Measurements from ENCODE around the gene CFAP54.

The CFAP54 gene

DNA sequence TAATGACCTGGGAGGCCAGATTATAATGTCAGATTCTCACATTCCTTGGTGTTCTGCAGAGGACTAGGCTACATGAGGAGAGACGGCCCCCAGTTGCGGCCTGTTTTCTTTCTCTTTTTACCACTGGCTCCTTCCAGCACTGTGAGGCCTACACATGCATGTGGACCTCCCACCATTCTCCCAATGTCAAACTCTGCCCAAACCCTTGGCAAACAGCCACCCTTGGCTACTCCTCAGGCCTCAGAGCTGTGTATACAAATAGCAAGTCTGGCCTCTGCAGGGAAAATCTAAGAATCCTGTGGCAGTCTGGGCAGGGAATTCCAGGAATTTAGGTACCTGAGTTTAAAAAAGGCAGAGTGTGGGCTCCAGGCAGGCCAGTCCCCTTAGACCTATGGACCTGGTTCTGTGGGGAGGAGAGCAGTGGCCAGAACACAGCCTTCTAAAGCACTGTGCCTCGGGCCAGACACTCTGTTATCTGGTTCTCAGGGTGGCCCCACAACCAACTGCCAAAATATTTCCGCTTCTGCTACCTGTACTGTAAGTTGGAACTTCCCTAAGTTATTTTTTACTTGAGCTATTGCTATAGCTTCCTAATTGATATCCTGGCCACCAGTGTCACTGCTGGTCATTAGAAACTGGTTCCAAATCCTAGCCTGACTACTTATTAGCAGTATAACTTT, 397.8 kb downstream of the CFAP54 start:
- DNase-seq (ENCODE audit: low read depth in 3 of 3) = no peak

DNA sequence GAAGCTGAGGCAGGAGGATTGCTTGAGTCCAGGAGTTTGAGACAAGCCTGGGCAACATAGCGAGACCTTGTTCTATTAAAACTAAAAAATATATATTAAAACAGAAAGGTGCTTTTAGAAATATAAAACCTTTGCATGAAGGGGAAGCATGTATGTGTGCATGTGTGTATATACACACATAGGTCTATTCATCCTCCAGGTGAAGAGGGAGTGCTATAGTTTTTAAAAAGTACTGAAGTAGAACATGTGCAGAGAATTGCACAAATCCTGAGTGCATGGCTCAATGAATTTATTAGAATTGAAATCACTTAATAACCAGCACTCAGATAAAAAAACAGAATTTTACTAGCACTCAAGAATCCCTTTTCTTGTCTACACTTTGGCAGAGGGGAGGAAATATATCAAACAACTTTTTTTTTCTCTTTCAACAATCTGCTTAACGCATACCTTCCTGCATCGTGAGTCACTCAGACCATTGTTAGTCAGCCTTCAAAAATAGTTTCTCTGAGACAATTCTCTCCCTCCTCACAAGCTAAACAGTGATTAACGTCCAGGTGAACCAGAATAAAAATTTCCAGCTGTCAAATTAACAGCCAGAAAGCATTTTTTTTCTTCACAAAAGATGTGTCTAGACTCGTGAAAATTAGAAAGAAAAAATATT, 400.0 kb downstream of the CFAP54 start:
- DNase-seq (ENCODE audit: low read depth in 3 of 3) = no peak

DNA sequence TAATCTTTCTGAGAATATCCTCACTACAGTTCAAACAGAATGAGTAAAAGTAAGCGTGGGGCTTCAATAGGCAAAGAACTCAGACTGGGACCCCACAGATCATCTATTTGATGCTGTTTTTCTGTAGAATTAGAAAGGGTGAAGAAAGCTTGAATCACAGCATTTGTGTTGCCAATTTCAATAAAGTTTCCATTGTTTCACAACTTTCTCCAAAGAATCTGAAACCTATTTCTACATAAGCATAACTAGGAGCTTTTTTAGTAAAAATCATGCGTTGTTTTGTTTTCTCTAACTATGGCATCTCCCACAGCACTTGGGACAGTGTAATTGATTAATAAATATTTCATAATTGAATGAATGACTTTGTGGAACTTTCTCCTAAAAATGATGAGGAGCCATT, 401.0 kb downstream of the CFAP54 start:
- no peak for DNase-seq (ENCODE audit: low read depth in 3 of 3)

DNA sequence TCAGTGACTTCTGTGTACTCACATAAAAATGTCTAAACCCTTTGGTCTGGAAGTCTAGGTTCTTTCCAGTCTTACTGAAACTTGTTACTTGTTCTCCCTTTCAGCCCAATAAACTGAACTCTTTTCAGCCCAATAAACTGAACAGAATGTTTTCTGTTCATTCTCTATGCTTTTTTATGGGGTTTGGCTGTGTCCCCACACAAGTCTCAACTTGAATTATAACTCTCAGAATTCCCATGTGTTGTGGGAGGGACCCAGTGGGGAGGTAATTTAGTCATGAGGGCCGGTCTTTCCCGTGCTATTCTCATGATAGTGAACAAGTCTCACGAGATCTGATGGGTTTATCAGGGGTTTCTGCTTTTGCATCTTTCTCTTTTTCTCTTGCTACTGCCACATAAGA, 402.7 kb downstream of the CFAP54 start:
- no peak for DNase-seq (ENCODE audit: low read depth in 3 of 3)

DNA sequence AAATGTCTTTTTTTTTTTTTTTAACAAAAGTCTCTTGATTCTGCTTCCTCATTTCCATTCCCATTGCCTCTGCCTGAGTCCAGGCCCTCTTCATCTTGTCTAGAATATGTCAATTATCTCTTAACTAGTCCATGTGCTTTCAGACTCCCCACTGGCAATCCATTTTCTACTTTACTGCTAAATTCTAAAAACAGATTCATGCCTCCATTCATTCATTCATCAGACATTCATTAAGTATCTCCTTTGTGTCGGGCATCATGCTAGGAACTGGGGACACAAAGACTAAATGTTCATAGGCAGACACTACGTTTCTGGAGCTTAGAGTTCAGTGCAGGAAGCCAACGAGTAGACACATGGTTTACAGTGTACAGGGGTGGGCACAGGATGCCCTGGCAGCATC, 408.0 kb downstream of the CFAP54 start:
- no peak for DNase-seq (ENCODE audit: low read depth in 3 of 3)

DNA sequence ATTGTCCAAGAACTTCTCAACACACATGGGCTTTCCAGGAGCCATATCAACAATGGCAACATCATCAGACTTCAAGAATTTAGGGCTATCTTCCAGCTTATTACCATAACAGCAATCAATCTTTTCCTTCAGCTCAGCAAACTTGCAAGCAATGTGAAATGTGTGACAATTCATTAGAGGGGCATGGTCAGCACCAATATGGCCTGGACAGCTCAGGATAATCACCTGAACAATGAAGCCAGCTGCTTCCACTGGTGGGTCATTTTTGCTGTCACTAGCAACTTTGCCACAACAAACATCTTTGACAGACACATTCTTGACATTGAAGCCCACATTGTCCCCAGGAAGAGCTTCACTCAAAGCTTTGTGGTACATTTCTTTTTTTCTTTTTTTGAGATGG, 411.8 kb downstream of the CFAP54 start:
- no peak for DNase-seq (ENCODE audit: low read depth in 3 of 3)

DNA sequence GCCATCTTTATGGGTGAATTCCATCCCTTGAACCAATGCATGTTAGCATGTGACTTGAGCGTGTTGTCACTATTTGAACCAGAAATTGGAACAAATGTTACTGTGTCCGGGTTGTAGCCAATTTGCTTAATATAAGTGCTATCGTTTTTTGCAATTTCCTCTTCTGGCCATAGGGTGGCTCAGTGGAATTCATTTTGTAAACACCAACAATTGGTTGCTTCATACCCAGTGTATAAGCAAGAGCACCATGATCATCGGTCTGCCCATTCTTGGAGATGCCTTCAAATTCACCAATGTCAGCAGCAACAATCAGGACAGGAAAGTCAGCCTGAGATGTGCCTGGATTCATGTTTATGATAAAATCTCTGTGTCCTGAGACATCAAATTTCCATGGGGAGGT, 412.7 kb downstream of the CFAP54 start:
- DNase-seq (ENCODE audit: low read depth in 3 of 3) = no peak

DNA sequence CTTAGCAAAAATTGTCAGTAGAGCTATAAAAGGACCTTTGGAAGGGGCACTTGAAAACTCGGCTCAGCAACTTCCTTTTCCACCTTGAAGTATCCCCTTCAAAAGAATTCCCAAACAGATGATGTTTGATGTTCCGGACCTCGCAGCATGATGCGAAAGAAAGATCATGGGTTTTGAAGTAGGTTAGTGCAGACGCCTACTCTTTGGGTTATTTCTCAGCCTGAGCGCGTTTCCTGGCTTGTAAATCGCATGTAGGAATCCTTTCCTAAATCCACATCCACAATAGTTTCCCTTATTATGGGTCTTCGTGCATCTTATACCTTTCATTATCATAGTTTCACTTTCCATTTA, 417.1 kb downstream of the CFAP54 start:
- DNase-seq (ENCODE audit: low read depth in 3 of 3) = no peak

DNA sequence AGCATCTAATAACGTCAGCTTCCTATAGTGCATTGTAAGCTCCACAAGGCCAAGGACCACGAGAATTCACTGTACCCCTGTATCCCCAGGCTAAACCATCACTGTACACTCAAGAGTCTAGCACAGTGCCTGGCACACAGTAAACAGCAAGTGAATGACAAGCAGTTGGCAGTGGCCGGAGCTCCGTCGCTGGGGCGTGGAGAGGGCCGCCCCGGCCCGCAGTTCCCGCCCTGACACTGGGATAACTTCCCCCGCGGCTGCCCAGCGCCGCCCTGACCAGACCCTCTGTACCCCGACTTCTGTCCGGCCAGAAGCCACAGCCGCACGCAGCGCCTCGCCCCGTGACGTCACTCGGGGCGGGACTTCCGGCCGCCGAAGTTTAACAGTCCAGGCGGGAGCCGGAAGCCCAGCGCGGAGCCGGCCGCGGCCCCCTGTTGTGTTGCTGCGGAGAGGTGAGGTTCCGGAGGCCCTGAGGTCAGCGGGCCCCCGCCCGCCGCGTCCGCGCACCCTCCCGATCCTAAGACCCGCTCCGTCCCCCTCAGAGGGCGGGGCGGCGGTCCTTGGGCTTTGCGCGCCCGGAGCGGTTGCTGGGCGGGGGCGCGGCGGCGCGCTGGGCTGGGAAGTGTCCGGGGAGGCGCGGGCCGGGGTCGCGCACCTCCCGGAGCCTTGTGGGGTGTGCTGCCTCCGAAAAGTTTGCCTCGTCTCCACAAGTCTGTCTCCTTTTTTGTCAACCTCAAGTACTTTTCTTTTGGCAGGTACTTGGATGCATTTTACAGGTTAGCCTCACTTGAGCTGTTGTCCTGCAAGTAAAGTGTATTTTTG, 417.7 kb downstream of the CFAP54 start, which contains the start of gene NEDD1:
Gene NEDD1, plus strand, starts transcription at position 409 of the 822 bp plus-strand sequence. CDS start 2,503 bp downstream, outside the sequence.
- peak; percentile 60 to 74 (median 60) for DNase-seq (ENCODE audit: low read depth in 3 of 3)

DNA sequence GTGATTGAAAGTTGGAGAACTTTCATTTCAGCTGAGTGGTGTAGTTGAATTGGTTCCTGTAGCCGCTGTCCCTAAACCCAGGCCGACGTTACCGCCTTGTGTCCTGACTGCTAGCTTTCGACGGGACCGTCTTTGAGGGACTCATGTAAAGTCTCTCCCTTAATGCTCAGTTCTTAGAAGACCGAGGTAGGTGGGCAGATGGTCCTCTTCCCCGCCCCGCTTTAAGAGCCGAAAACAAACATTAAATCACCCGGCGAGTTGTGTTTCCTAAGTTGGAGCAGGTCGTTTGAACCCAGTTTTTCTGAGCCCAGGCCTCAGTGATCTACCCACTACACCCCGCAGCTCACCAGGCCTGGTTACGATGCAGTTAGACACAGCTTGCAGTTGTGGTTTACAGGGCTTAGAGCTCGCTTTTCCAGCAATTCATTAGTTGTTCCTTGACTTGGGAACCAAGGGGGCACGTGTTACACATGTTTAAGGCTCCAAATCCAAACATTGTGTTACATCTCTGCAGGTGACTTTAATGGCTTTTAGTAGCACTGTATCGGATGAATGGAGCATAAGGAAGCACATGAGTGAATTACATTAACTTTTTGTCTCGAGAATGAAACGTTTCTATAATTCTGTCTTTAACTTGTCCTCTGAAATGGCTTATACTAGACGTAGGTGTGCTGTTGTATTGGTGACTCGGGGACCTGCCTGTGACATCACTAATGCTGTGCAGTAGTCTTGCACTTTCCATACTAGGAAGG, 418.5 kb downstream of the CFAP54 start:
- no peak for DNase-seq (ENCODE audit: low read depth in 3 of 3)

DNA sequence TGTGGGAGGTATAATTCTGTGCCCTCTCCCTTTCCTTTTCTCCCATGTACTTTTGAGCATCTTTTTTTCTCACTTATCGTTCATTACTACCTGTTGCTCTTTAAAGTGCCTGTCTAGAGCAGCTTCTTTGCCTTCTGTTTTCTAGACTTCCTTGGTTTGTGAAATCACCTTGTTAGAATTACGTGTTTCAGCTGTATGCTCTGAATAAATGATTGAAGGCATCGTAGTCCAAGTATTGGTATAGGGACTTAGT, 419.0 kb downstream of the CFAP54 start:
- no peak for DNase-seq (ENCODE audit: low read depth in 3 of 3)

DNA sequence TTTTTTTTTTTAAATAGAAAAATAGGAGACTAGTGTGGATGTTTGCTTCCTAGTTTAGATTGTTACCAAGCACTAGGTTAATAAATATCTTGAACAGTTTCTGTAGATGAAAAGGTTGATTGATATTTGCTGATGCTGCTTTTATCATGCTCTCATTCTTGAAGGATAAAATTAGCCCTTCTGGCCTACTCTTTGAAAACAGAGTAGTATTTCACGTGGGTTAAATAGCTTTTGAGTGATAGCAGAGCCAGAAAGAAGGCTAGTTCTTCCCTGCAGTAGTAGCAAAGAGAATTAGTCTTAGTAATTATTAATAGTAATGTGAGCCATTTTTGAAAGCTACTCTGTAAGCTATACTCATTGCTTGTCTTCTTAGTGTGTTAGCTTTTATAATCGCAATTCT, 422.9 kb downstream of the CFAP54 start:
- DNase-seq (ENCODE audit: low read depth in 3 of 3) = no peak

DNA sequence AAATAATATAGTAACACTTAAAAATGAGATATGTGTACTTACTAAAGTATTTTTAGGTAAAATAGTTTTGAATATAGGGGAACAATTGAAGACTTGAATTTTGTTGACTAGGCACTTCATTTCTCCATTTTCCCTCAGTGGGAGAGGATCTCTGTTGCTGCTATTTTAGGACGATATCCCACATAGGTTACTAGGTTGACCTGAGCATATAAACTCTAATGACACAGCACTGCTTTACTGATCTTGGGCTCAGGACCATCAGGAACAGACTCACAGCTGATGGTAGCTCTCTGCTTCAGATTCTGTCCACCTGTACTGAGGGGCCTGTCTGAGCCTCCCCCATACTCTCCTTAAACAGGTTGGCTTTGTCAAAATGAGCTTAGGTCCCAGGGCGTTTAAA, 423.6 kb downstream of the CFAP54 start:
- DNase-seq (ENCODE audit: low read depth in 3 of 3) = no peak

DNA sequence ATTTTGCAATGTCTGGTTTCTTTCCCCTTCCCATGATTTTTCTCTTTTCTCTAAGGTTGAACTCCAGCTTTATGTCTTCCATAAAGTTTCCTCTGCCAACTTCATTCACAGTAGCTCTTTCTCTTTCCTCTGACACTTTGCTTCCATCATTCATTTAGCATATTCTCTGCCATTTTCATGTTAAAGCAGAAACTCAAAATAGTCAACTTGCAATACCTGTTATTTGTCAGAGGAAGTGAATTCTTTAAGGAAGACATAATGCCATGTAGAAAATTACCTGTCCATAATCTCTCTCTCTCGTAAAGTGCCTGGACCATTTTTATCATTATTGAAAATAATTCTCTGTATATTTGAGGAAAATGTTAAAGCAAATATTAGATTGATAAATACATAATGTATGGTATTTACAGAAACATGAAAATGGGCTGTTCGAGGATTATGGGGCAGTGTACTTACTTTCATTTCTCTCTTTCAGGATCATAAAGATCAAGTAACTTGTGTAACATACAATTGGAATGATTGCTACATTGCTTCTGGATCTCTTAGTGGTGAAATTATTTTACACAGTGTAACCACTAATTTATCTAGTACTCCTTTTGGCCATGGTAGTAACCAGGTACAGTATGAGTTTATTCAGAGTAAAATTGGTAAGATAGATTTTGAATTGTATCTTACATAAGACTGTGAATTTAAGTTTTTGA, 430.3 kb downstream of the CFAP54 start:
- no peak for DNase-seq (ENCODE audit: low read depth in 3 of 3)
